Ammon's horn (tissue), 1 donor: ENCODE data around the gene PRTG.
"Not testable (repeated sequence)": the region's sequence is repeated elsewhere in the genome, so short reads cannot be mapped to it uniquely, and the experiment has no call there.

Experiments used
- DNase-seq: peaks from one replicate; pipeline ENCODE4 v3.0.0-alpha.2; 2016; ENCODE audit warnings: low spot score

PRTG gene

GRCh38 chr15:55696221-55696620, 46.7 kb downstream of the PRTG start:
- DNase-seq, result no peak

DNA sequence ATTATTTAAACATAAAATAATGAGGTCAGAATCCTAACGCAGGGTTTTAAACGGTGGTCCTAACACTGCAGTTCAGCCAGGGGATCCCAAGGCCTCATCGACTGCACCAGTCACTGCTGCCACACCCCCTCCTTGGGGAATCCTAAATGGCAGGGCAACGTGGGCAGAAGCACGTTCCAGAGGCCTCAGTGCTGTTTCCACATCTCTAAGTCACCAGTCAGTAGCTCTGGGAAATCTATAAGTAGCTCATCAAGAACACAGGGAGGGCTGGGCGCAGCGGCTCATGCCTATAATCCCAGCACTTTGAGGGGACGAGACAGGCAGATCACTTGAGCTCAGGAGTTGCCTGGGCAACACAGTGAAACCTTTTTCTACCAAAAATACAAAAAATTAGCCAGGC, 47.5 kb downstream of the PRTG start:
- DNase-seq, result no peak

DNA sequence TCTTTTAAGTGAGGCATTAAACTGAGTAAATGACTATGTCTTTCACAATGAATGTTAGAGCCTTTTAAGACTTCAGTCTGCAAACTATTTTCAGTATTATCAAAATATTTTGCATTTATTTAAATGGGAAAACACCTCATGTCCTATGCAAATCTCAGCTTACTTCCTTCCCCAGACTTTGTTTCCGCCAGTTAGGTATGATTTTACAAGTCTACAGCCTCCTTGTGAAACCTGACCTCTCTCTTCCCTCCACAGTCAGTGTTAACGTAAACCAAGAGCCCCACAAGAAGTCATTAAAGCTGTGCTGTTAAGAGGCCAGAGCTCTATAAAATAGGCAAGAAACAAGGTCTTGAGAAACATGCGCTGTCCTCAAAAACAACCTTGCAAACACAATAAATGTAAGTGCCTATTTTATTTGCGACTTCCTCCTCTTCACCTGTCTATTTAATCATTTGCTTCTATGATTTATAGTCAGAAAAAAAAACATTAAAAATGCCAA, 48.3 kb downstream of the PRTG start:
- no peak for DNase-seq

DNA sequence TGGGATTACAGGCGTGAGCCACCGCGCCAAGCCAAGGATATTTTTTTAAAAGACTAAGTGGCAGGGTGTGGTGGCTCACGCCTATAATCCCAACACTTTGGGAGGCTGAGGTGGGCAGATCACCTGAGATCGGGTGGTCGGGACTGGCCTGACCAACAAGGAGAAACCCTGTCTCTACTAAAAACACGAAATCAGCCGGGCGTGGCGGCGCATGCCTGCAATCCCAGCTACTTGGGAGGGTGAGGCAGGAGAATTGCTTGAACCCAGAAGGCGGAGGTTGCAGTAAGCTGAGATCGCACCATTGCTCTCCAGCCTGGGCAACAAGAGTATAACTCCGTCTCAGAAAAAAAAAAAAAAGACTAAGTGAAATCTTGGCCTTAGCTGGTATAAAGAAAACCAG, 49.8 kb downstream of the PRTG start:
- DNase-seq, result not testable (repeated sequence)

GRCh38 chr15:55687792-55688191, 55.2 kb downstream of the PRTG start:
- DNase-seq, result no peak

DNA sequence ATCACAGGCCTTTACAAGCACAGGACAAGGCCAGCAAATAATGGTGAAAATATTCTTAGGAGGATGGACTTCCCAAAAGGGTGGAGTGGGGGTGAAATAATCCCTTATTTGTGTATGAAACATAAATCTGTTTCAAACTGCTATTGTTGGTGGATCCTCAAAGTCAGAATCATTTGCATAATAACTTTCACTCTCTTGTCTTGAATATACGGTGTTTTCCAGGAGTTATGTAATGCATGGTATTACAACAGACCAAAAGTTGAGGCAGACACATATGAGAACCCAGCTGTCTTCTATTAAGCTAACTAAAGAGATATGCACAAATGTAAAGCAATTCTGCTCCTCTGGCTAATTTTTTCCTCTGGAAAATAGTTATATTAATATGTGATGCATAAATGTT, 57.7 kb downstream of the PRTG start:
- no peak for DNase-seq

GRCh38 chr15:55683376-55683775, 59.6 kb downstream of the PRTG start:
- no peak for DNase-seq

GRCh38 chr15:55681631-55682030, 61.3 kb downstream of the PRTG start:
- DNase-seq, result no peak

DNA sequence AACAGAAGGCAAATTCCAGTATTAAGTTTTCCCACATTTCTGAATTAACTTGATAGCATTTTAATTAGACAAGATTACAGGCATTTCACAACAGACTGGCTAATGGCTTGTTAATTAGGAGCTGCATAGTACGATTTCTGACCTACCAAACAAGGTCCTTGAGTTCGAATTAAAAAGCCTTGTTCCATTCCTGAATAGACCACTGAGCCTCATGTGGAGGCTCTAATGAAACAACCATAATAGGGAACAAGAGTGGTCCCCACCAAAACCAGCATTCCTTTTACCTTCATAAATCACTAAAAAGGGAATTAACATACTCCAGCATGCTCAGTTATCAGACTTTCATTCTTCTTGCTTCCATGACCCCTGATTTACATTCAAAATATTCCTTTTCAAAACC, 66.4 kb downstream of the PRTG start:
- DNase-seq, result no peak

DNA sequence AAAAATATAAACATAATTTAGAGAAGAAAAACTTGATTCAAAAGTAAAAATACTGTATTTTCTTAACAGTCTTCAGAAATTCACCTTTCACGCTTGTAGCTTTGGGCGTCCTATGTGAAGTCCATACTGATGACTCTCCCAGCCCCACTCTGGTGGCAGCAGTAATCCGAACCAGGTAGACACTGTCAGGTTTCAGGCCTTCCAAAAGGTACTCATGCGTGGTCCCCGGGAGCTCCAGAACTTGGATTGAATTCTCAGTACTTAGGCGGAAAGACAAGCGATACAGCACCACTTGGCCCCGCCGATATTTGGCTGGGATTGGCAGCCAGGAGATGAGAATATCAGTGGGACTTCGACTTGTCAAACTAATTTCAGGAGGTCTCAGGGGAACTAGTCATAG, 69.7 kb downstream of the PRTG start:
- no peak for DNase-seq

DNA sequence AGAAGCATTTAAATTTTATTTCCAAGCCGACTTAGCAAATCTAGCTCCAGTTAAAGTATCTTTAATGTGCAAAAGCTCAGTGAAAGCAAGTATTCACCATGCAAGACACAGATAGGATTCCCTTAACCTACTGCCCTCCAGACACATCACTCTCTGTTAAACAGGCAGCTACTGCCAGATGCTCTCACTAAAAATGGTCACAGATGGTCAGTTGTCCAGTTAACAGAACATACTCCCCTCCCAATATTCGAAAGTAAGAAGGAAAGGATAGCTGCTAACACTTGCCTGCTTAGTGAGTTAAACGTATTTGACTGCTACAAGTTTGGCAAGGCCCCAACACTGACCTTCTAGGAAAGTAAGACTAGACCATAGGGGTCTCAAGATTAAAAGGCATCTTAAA, 73.7 kb downstream of the PRTG start:
- no peak for DNase-seq

- DNase-seq, result no peak
Observed at GRCh38 chr15:55665605-55666227, 77.2 kb downstream of the PRTG start.

DNA sequence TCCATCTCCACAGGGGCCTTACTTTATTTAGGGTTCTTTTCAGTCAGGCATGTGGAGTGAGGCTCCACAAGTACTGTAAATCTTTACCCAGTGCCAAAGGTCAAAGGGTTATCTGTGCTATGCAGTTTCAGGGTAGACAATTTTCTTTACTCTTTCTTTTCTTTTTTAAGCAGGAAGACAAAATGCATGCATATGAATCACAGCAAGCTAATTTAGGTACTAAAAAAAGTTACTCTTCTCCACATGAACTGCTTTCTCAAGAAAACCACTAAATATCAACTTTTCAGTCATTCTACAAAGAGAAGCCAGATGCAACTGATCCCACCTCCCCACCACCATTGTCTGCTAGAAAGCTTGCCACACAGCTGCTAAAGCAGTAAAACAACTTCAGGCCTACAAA, 81.5 kb downstream of the PRTG start:
- DNase-seq, result no peak

- DNase-seq, result no peak
Observed at GRCh38 chr15:55660153-55660552, 82.8 kb downstream of the PRTG start.

GRCh38 chr15:55659481-55659880, 83.5 kb downstream of the PRTG start:
- DNase-seq, result no peak

- no peak for DNase-seq
Observed at GRCh38 chr15:55658886-55659285, 84.1 kb downstream of the PRTG start.

GRCh38 chr15:55654561-55655031, 88.4 kb downstream of the PRTG start:
- DNase-seq, result no peak

GRCh38 chr15:55652909-55653495, 90.0 kb downstream of the PRTG start:
- no peak for DNase-seq

- DNase-seq, result no peak
Observed at GRCh38 chr15:55652359-55652758, 90.6 kb downstream of the PRTG start.

DNA sequence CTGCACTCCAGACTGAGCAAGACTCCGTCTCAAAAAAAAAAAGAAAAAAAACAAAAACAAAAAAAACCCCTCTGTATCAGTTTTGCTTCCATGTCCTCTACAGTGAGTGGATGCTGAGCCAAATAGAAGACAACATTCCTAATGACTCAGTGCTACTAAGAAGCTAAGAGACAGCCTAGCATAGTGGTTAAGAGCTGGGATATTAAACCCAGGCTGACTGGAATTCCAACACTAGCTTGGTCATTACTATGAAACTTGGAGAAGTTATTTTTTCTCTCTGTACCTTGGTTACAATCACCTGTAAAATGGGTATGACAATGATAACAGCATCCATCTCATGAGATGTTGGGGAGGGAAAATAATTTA, 93.9 kb downstream of the PRTG start:
- DNase-seq, result no peak

- DNase-seq, result no peak
Observed at GRCh38 chr15:55638764-55639163, 104.2 kb downstream of the PRTG start.

DNA sequence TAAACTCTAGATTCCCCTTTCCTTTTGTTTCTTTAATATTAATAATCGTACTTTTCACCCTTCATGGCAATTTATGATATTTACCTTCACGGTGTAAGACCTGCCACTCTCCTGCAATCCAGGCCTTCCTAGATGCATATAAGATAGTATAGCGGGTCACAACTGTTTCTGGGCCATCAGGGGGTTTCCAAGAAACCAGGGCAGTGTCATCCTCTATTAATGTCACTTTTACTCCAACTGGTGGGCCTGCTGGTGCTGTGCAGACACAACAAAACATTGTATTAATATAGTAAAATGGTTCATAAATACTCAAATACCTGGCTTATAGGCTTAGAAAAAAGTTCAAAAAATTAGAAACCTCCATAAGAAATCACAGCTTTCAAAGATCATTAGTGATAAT, 105.9 kb downstream of the PRTG start:
- DNase-seq, result no peak

DNA sequence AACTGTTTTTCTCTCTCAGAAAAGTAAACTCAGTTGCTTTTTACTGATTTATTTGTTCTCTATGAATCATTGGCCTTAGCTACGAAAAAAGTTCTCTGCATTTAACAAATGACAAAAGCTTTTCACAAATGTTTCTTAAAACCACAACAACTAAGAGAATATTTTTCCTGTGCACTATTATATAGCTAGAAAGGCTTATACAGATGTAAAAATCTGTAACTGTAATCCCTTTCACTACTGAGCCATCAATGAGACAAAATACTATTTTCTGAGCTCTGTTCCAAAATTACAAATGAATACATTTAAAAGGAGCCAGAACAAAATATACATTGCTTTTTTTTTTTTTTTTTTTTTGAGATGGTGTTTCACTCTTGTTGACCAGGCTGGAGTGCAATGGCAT, 109.2 kb downstream of the PRTG start:
- DNase-seq, result no peak

- no peak for DNase-seq
Observed at GRCh38 chr15:55632434-55632833, 110.5 kb downstream of the PRTG start.
